Transverse colon (tissue), 3 donors: ENCODE data around the gene ATP6V1C2.

Experiments
- CTCF ChIP-seq, 5 experiments: fragments of 200-600 bp in 3 of 5; fragments of 450-650 bp in 2 of 5; sonication (generic) in 3 of 5; IDR thresholded peaks; 1 replicate in 2 of 5; 2 replicates in 3 of 5; pipeline ENCODE4 v1.5.1; 2016 to 2017; ENCODE audit warnings: antibody characterized with exemption in 5 of 5, inconsistent platforms in 3 of 5, mild to moderate bottlenecking in 2 of 5, moderate library complexity in 1 of 5
- POLR2A ChIP-seq: fragments of 450-650 bp; IDR thresholded peaks from one replicate; pipeline ENCODE4 v1.6.1; 2016; ENCODE audit warnings: antibody characterized with exemption, mild to moderate bottlenecking, moderate library complexity

DNA sequence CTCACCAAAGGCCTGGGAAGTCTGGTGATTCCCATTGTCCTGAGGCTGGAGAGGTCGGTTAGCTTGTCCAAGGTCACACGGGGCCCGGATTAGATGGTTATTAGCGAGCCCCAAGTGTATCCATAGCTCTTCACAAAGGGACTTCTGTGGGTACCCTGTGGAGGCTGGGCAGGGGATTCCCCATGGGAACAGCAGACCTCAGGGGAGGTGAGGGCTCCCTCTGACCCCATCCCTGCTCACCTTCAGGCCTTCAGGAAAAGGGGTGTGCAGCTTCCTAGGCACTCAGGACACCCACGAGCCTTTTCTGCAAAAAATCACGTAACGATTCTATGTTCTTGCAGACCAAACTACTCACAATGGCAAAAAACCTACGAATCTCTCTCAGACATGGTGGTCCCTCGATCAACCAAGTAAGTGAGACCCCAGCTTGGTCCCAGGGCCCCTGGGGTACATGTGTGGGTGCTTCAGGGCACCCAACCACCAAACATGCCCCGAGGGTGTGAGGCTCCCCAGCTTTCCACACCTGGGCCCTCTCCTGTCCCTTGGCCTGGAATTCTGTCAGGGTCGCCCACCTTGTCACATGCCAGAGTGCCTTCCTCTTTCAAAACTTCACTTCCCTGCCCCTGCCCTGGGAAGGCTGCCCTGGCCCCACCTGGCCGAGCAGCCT lies 50.9 kb downstream of the ATP6V1C2 start:
- no peak for TF ChIP-seq CTCF (IDR thresholded peaks at IDR 0.05)
- TF ChIP-seq POLR2A, result no peak
